Liver (tissue), 9 donors: ENCODE measurements around the gene ATPAF1. TPM values are rescaled to one million over a fixed set of nuclear protein-coding genes. Genes with fewer than 3 reads are reported as not detected.

Experiments used
- DNase-seq: peaks from one replicate; pipeline ENCODE4 v3.0.0-alpha.2; 2017; ENCODE audit warnings: low spot score
- H3K27ac ChIP-seq, 2 donors: one replicate each; pipeline ENCODE4 v1.7.0; 2013; ENCODE audit warnings: inconsistent platforms in 2 of 2, low read length in 2 of 2, control low read depth in 1 of 2, low read depth in 1 of 2, mild to moderate bottlenecking in 1 of 2
- H3K27me3 ChIP-seq, 4 donors: one replicate each; pipeline versions ENCODE4 v1.6.1 to v1.7.0; 2013; ENCODE audit warnings: low read length in 3 of 4, inconsistent platforms in 1 of 4, mild to moderate bottlenecking in 1 of 4, moderate library complexity in 1 of 4; ENCODE audit not compliant: control insufficient read depth in 4 of 4, insufficient read depth in 4 of 4
- H3K36me3 ChIP-seq, 4 donors: one replicate each; pipeline versions ENCODE4 v1.6.1 to v1.7.0; 2013; ENCODE audit warnings: low read length in 3 of 4, mild to moderate bottlenecking in 3 of 4, low read depth in 1 of 4, moderate library complexity in 1 of 4; ENCODE audit not compliant: control insufficient read depth in 4 of 4, insufficient read depth in 3 of 4
- H3K4me1 ChIP-seq, 4 donors: one replicate each; pipeline versions ENCODE4 v1.6.1 to v1.7.0; 2013; ENCODE audit warnings: low read length in 3 of 4, mild to moderate bottlenecking in 3 of 4, moderate library complexity in 1 of 4; ENCODE audit not compliant: control insufficient read depth in 4 of 4, insufficient read depth in 4 of 4
- H3K4me3 ChIP-seq, 3 donors: one replicate each; pipeline versions ENCODE4 v1.6.1 to v1.7.0; 2013; ENCODE audit warnings: low read length in 3 of 3, control low read depth in 1 of 3, low read depth in 1 of 3, mild to moderate bottlenecking in 1 of 3
- H3K9ac ChIP-seq, 2 donors: one replicate each; pipeline ENCODE4 v1.7.0; 2013; ENCODE audit warnings: low read length in 2 of 2, mild to moderate bottlenecking in 2 of 2, moderate library complexity in 2 of 2, control low read depth in 1 of 2, low read depth in 1 of 2
- H3K9me3 ChIP-seq, 4 donors: one replicate each; pipeline versions ENCODE4 v1.6.1 to v1.7.0; 2013; ENCODE audit warnings: low read length in 3 of 4; ENCODE audit not compliant: control insufficient read depth in 4 of 4
- ATF3 ChIP-seq: IDR thresholded peaks from 2 replicates; pipeline ENCODE4 v1.6.1; 2016; ENCODE audit warnings: antibody characterized with exemption
- CTCF ChIP-seq: fragments of 150-350 bp; IDR thresholded peaks from 2 replicates; pipeline ENCODE4 v1.5.1; 2017; ENCODE audit warnings: improper control_type of control experiment, low read depth, low read length; ENCODE audit not compliant: missing input control
- EGR1 ChIP-seq, 2 donors: IDR thresholded peaks; 2 replicates each; pipeline ENCODE4 v1.6.1; 2016 to 2018; ENCODE audit warnings: antibody characterized with exemption in 2 of 2, low read depth in 2 of 2
- FOXA1 ChIP-seq: IDR thresholded peaks from 2 replicates; pipeline ENCODE4 v1.6.1; 2016; ENCODE audit warnings: antibody characterized with exemption
- FOXA2 ChIP-seq: IDR thresholded peaks from 2 replicates; pipeline ENCODE4 v1.6.1; 2016; ENCODE audit warnings: antibody characterized with exemption
- GABPA ChIP-seq, 2 donors: IDR thresholded peaks in 1 of 2; conservative IDR thresholded peaks in 1 of 2; 2 replicates each; pipeline ENCODE4 v1.6.1; 2016; ENCODE audit warnings: antibody characterized with exemption in 2 of 2, mild to moderate bottlenecking in 1 of 2, moderate library complexity in 1 of 2
- HNF4A ChIP-seq, 2 donors: conservative IDR thresholded peaks; 2 replicates each; pipeline ENCODE4 v1.6.1; 2016; ENCODE audit warnings: antibody characterized with exemption in 2 of 2, mild to moderate bottlenecking in 2 of 2
- HNF4G ChIP-seq: IDR thresholded peaks from 2 replicates; pipeline ENCODE4 v1.6.1; 2016; ENCODE audit warnings: antibody characterized with exemption
- JUND ChIP-seq, 2 donors: IDR thresholded peaks; 2 replicates each; pipeline ENCODE4 v1.6.1; 2016; ENCODE audit warnings: antibody characterized with exemption in 2 of 2
- MAX ChIP-seq: IDR thresholded peaks from 2 replicates; pipeline ENCODE4 v1.6.1; 2016; ENCODE audit warnings: antibody characterized with exemption
- NR2F2 ChIP-seq: IDR thresholded peaks from 2 replicates; pipeline ENCODE4 v1.6.1; 2016; ENCODE audit warnings: antibody characterized with exemption
- RAD21 ChIP-seq, 2 donors: IDR thresholded peaks; 2 replicates each; pipeline ENCODE4 v1.6.1; 2016; ENCODE audit warnings: antibody characterized with exemption in 2 of 2, mild to moderate bottlenecking in 2 of 2
- REST ChIP-seq: IDR thresholded peaks from 2 replicates; pipeline ENCODE4 v1.6.1; 2016; ENCODE audit warnings: antibody characterized with exemption, mild to moderate bottlenecking
- RXRA ChIP-seq, 2 donors: IDR thresholded peaks; 2 replicates each; pipeline ENCODE4 v1.6.1; 2017 to 2018; ENCODE audit warnings: antibody characterized with exemption in 2 of 2, mild to moderate bottlenecking in 1 of 2
- SP1 ChIP-seq: IDR thresholded peaks from 2 replicates; pipeline ENCODE4 v1.6.1; 2018; ENCODE audit warnings: antibody characterized with exemption, mild to moderate bottlenecking
- TAF1 ChIP-seq: conservative IDR thresholded peaks from 2 replicates; pipeline ENCODE4 v1.6.1; 2016; ENCODE audit warnings: antibody characterized with exemption, mild to moderate bottlenecking
- YY1 ChIP-seq: IDR thresholded peaks from 2 replicates; pipeline ENCODE4 v1.6.1; 2016; ENCODE audit warnings: antibody characterized with exemption, mild to moderate bottlenecking
- WGBS: extraction: QIAGEN DNeasy Blood & Tissue Kit; methylation state at CpG from one replicate; pipeline ENCODE4 v1.1.7; 2013; 5-methylcytosine and 5-hydroxymethylcytosine counted together
- polyA plus RNA-seq, 2 donors: library from polyadenylated mRNA; stranded (reverse) in 1 of 2; unstranded in 1 of 2; fragments of 200-250 nt in 1 of 2; fragments of >200 nt in 1 of 2; fragmentation: Nextera tagmentation in 1 of 2; extraction: Ambion mirVana in 1 of 2; gene quantifications; one replicate each; pipeline versions ENCODE4 v1.2.1 to v1.2.3, GENCODE V29; 2013 to 2015
- total RNA-seq, 2 donors: library from RNA; depleted of rRNA; stranded (reverse); fragments of >200 nt; gene quantifications; one replicate each; pipeline ENCODE4 v1.2.3, GENCODE V29; 2014
- donor health status: healthy.
- donor health status: healthy.
- donor health status: healthy.
- donor health status: healthy.
- donor health status: healthy.

ATPAF1 gene
- total and polyA plus RNA-seq, 4 donors = 35.3 to 54.1 (median 37.0) TPM

GRCh38 chr1:46643368-46643775 lies 24.8 kb downstream of the ATPAF1 start:
- Histone ChIP-seq H3K9me3 (no peaks in the 10 kb centered on the region), H3K27ac (no peak overlapping the region), H3K4me3 (no peak overlapping the region), H3K4me1 (peaks cover 0 to 7% (median 2%) of the 10 kb centered on the region in 4 donors), H3K27me3 (no peaks in the 10 kb centered on the region), H3K36me3 (peaks cover 0 to 11% (median 0%) of the 10 kb centered on the region in 4 donors), H3K9ac (no peak overlapping the region)
- DNase-seq = no peak
- peak in 1 of 2 donors; percentile 23 for TF ChIP-seq RXRA (IDR thresholded peaks at IDR 0.05)
- TF ChIP-seq YY1 = peak; percentile 84
- TF ChIP-seq EGR1 (IDR thresholded peaks at IDR 0.05; ENCODE audit: low read depth in 2 of 2) = no peak

- peaks cover 0 to 7% (median 2%) of the 10 kb centered on the region in 4 donors for H3K4me1 ChIP-seq
- H3K4me3 ChIP-seq = no peak overlapping the region
- no peaks in the 10 kb centered on the region for H3K27me3 ChIP-seq
- TF ChIP-seq REST = no peak
- no peak for TF ChIP-seq SP1
- TF ChIP-seq TAF1 = no peak
- no peak for TF ChIP-seq RAD21 (IDR thresholded peaks at IDR 0.05)
- no peak for TF ChIP-seq RXRA (IDR thresholded peaks at IDR 0.05)
- TF ChIP-seq NR2F2 = no peak
- TF ChIP-seq FOXA2 = no peak
- TF ChIP-seq GABPA (IDR thresholded peaks at IDR 0.05 in 1 of 2, conservative IDR thresholded peaks at IDR 0.05 in 1 of 2) = no peak
- TF ChIP-seq JUND (IDR thresholded peaks at IDR 0.05) = no peak
- no peak for TF ChIP-seq ATF3
- TF ChIP-seq YY1 = no peak
- TF ChIP-seq HNF4G = no peak
- no peak overlapping the region for H3K27ac ChIP-seq
- no peaks in the 10 kb centered on the region for H3K9me3 ChIP-seq
- H3K9ac ChIP-seq = no peak overlapping the region
- peaks cover 0 to 11% (median 2%) of the 10 kb centered on the region in 4 donors for H3K36me3 ChIP-seq
- DNase-seq = no peak
Observed at GRCh38 chr1:46642115-46642680, 26.0 kb downstream of the ATPAF1 start.

GRCh38 chr1:46639547-46639946 lies 28.6 kb downstream of the ATPAF1 start:
- no peak overlapping the region for H3K27ac ChIP-seq
- 90% methylated on average over 1 of the region's 1 CpG for WGBS
- H3K36me3 ChIP-seq = peaks cover 0 to 21% (median 16%) of the 10 kb centered on the region in 4 donors
- no peak for DNase-seq
- no peak overlapping the region for H3K4me3 ChIP-seq
- H3K9ac ChIP-seq = no peak overlapping the region
- no peaks in the 10 kb centered on the region for H3K9me3 ChIP-seq
- H3K27me3 ChIP-seq = no peaks in the 10 kb centered on the region
- H3K4me1 ChIP-seq = peaks cover 0 to 7% (median 2%) of the 10 kb centered on the region in 4 donors
- TF ChIP-seq TAF1 (no peak), ATF3 (no peak), RXRA (IDR thresholded peaks at IDR 0.05) (no peak), HNF4A (conservative IDR thresholded peaks at IDR 0.05) (no peak), RAD21 (IDR thresholded peaks at IDR 0.05) (no peak), JUND (IDR thresholded peaks at IDR 0.05) (no peak), REST (no peak), CTCF (no peak), FOXA1 (no peak), EGR1 (IDR thresholded peaks at IDR 0.05; ENCODE audit: low read depth in 2 of 2) (no peak), MAX (no peak), SP1 (no peak), FOXA2 (no peak)
